Hematopoietic multipotent progenitor cell (in vitro differentiated cells): ENCODE data around the gene FAM170B. TPM values are rescaled to one million over a fixed set of nuclear protein-coding genes. Genes with fewer than 3 reads are reported as not detected.

ENCODE experiments used
- DNase-seq, 3 donors: peaks; one replicate each; pipeline ENCODE4 v3.0.0-alpha.2; 2011 to 2015; ENCODE audit warnings: low read depth in 2 of 3, low spot score in 2 of 3
- total RNA-seq: library from RNA; depleted of rRNA; stranded (reverse); fragments of >200 nt; gene quantifications from one replicate; pipeline ENCODE4 v1.2.3, GENCODE V29; 2012

FAM170B gene
- total RNA-seq, 1 donor: not detected

DNA sequence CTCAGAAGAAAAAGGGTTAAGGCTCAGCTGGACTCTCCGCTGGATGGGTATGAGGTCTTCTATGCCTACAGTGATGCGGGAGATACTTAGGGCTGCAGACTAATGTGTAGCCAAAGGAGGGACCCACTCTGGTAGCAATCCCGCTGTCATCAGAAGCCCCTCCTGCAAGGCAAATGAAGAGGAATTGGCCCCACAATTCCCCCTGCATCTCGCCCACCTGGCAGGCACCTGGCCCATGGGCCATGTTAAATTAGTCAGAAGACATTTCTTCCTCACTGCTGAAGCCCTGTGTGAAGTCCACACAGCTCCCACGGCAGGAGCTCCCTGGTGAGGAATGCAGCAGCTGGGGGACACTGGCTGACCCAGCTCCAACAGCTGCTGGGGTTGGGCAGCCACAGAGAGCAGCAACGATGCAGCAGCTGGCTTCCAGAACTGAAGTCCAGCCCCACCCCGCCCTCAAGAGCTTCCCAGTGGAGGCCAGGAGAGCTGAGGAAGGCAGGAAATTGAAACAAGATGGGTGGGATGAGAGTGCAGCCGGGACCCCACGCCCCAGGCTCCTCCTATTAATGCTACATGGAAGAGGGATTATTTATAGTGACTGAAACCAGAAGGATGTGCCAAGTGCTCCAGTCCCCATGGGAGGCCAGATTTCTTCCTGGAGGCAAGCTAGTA lies 24.0 kb downstream of the FAM170B start:
- no peak for DNase-seq

DNA sequence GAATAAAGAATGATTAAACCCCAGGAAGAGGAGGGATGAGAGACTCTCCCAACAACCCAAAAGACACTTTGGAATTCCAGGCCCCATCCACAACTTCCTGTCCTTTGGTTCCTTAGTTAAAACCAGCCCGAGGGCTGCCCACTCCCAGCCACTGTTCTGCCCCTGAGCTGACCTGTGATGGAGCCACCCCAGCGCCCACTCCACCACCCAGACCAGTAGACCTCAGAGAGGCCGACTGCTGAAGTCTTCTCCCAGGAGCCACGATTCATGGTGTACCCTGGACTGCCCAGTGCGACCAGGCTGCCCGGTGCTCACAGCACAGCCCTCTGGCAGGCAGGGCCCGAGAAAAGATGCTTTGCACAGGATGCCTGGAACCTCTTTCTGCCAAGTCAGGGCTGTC lies 25.2 kb downstream of the FAM170B start:
- no peak for DNase-seq

GRCh38 chr10:49107887-49108267 lies 25.9 kb downstream of the FAM170B start:
- DNase-seq: no peak

- DNase-seq: no peak
Measured at GRCh38 chr10:49107111-49107886, 26.5 kb downstream of the FAM170B start.

DNA sequence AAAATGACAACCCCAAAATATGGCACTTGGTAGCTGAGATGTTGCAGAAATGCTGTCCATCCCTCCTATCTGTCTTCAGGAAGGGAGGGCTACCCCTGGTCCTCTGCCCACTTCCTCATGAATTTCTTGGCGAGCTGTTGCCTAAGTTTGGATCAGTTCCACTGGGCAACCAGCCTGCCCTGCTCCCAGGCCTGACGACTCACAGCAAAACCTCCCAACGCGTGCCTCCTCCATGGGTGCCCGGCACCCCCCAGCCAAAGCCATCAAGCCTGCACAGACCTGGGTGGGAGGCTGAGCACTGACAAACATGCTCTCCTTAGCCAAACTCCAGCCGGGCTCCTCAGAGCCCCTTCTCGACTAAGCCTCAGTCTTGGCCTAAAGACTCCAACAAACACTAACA lies 27.4 kb downstream of the FAM170B start:
- no peak for DNase-seq

DNA sequence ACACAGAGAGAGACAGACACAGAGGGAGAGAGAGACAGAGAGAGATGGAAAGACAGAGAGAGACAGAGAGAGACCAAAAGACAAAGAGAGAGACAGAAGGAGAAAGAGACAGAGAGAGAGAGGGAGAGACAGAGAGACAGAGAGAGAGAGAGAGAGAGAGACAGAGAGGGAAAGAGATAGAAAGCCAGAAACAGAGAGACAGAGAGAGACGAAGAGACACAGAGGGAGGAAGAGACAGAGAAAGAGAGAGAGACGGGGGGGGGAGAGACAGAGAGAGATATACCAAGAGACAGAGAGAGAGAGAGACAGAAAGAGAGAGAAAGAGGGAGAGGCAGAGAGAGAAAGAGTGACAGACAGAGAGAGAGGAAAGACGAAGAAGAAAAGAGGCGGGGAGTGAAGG lies 28.7 kb downstream of the FAM170B start:
- no peak for DNase-seq

GRCh38 chr10:49104323-49104722 lies 29.5 kb downstream of the FAM170B start:
- no peak for DNase-seq

GRCh38 chr10:49103761-49104160 lies 30.1 kb downstream of the FAM170B start:
- DNase-seq: no peak

GRCh38 chr10:49099046-49099445 lies 34.8 kb downstream of the FAM170B start:
- no peak for DNase-seq

GRCh38 chr10:49096890-49097445 lies 36.9 kb downstream of the FAM170B start:
- no peak for DNase-seq

DNA sequence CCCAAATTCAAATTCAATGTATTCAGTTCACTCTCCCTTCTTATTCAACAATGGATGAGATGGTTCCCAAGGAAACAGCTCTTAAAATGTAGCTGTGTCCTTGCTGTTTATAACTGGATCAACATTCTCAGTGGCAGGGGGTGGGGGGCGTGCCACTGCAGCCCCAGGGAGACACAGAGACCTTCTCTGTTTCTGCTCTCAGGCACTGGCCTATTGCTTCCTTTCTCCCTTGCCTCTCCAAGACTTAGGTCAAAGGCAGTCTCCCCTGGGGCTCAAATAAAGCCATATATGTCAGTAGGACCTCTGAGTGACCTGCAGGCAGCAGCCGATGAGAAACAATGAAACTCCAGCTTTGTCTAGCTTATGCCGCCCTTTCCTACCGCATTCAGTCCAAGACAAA lies 39.2 kb downstream of the FAM170B start:
- no peak for DNase-seq

DNA sequence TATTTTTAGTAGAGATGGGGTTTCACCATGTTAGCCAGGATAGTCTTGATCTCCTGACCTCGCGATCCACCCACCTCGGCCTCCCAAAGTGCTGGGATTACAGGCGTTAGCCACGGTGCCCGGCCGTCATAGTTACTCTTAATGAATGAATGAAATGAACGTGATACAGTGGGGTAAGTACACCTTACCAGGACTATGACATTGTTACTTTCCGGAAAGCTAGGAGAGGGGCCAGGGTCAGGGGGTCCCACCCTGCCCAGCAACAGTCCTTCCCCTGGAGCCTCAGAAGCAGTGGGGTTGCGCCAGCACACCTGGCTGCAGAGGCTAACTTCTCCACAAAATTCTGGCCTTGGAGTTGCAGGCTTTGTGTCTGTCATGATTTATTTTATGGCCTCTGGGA lies 39.9 kb downstream of the FAM170B start:
- no peak for DNase-seq

DNA sequence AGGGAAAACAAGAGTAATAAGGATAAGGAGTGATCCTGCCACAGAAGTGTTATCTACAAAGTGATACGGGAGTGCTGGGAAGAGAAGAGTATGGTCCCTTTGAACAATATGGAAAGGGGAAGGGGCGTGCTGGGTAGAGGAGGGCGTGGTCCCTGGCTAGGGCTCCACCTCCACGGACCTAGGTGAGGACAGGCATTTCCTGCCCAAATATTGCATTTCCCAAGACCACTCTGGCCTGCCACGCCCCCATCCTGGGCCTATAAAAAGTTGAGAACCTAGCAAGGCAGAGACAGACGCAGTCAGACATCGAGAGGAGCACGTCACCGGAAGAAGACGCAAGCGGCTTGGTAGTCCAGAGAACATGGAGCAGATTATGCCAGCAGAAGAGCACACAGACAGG lies 41.3 kb downstream of the FAM170B start:
- no peak for DNase-seq

DNA sequence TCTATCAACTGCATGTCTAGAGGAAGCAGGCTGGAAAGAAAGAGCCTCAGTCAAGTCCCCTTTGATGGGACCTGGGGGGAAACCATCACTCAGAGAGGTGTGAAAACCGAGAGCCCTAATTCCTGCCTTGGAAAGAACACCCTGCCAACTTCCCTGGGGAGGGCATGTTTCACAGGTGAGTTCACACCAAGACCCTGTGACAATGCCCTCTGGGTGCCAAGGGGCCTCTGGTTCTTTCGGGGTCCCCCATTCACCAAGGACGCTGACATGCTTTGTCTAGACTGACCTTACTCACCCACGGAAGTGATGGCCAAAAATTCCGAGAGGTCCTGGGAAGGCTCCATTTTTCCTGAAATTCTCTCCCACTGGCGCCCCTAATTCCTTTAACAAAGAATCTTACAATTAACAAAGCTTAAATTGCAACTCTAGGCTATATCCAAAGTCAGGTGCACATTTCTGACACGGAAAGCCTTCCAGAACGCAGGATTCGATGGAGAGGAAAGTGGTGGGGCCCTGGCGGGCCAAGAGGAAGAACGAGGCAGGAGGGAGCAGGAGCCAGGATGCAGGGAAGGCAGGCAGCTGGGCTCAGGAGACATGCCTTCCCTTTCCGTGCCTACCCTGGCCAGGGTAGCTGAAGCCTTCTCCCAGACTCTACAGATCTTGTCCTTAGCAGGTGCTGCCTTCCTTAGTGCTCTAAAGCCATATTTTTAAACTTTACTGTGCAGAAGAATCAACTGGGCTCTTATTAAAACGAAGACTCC lies 42.2 kb downstream of the FAM170B start:
- no peak for DNase-seq

DNA sequence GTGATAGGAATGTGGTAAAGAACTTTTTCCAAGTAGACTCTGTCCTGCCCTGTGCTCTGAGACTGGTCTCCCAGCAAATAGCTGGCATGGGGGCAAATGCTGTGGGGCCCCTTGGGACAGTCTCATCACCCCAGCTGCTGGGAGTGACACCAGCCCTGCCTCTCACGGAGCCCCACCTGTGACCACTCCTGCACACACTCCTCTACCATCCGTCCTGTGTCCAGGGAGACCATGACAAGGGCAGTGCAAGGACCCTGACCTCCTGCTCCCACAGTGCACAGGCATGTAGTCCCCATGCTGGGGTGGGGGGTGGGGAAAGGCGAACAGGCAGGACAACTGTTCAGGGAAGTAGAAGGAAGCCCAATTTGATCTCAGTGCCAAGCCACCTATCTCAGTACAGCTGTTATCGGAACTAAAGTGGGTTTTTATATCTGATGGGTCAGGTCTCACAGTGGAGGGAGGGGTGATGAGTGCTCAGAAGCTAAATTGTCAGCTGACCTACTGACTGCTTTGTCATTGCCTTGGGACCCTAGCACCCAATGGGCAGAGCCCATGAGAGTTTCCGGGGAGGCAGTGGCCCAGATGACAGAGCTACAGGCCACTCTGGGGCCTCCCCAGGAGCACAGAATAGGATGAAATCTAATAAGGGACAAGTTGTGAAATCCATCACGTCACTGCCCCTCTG lies 43.0 kb downstream of the FAM170B start:
- no peak for DNase-seq

- no peak for DNase-seq
Measured at GRCh38 chr10:49090189-49090575, 43.6 kb downstream of the FAM170B start.

GRCh38 chr10:49089557-49090188 lies 44.1 kb downstream of the FAM170B start:
- no peak for DNase-seq

GRCh38 chr10:49089152-49089551 lies 44.7 kb downstream of the FAM170B start:
- DNase-seq: no peak

GRCh38 chr10:49086889-49087288 lies 46.9 kb downstream of the FAM170B start:
- DNase-seq: no peak

GRCh38 chr10:49083261-49083660 lies 50.6 kb downstream of the FAM170B start:
- no peak for DNase-seq
